Thoracic aorta (tissue), 2 donors: ENCODE measurements around the gene KRTAP4-3. TPM values are rescaled to one million over a fixed set of nuclear protein-coding genes. Genes with fewer than 3 reads are reported as not detected.

Experiments used
- ATAC-seq: fragments of 150-250 bp; one replicate; pipeline ENCODE4 v1.8.0; 2017; ENCODE audit warnings: low read depth; ENCODE audit not compliant: insufficient number of reproducible peaks, low FRiP score
- DNase-seq: peaks from one replicate; pipeline ENCODE4 v3.0.0-alpha.2; 2020; ENCODE audit warnings: low spot score
- H3K27ac ChIP-seq, 2 donors: fragments of 200-600 bp; sonication (generic); 1 replicate in 1 of 2; 2 replicates in 1 of 2; pipeline ENCODE4 v1.5.1; 2016; ENCODE audit warnings: mild to moderate bottlenecking in 2 of 2, moderate library complexity in 2 of 2
- H3K27me3 ChIP-seq: fragments of 200-600 bp; sonication (generic); replicated peaks from 2 replicates; pipeline ENCODE4 v1.6.0; 2016; ENCODE audit warnings: mild to moderate bottlenecking; ENCODE audit not compliant: insufficient read depth
- H3K36me3 ChIP-seq: fragments of 200-600 bp; sonication (generic); one replicate; pipeline ENCODE4 v1.5.1; 2016
- H3K4me1 ChIP-seq, 2 donors: fragments of 200-600 bp; sonication (generic); 1 replicate in 1 of 2; 2 replicates in 1 of 2; pipeline versions ENCODE4 v1.5.1 to v1.6.0; 2016; ENCODE audit warnings: low read depth in 2 of 2, mild to moderate bottlenecking in 1 of 2; ENCODE audit not compliant: control insufficient read depth in 1 of 2
- H3K4me3 ChIP-seq: fragments of 200-600 bp; sonication (generic); 2 replicates; pipeline ENCODE4 v1.5.1; 2016; ENCODE audit warnings: mild to moderate bottlenecking
- H3K9me3 ChIP-seq: fragments of 200-600 bp; sonication (generic); 2 replicates; pipeline ENCODE4 v1.5.1; 2016
- total RNA-seq, 2 donors: library from RNA; depleted of rRNA; stranded (reverse); fragments of >200 nt; gene quantifications; one replicate each; pipeline versions ENCODE4 v1.1.0 to v1.2.3, GENCODE V29; 2016
- TF ChIP-seq, protein P1 (sequence below): fragments of 200-600 bp; sonication (generic); IDR thresholded peaks from one replicate; pipeline ENCODE4 v1.5.1; 2019; ENCODE audit warnings: antibody characterized with exemption

The KRTAP4-3 gene
- total RNA-seq, 2 donors from 2014 or later: not detected

DNA sequence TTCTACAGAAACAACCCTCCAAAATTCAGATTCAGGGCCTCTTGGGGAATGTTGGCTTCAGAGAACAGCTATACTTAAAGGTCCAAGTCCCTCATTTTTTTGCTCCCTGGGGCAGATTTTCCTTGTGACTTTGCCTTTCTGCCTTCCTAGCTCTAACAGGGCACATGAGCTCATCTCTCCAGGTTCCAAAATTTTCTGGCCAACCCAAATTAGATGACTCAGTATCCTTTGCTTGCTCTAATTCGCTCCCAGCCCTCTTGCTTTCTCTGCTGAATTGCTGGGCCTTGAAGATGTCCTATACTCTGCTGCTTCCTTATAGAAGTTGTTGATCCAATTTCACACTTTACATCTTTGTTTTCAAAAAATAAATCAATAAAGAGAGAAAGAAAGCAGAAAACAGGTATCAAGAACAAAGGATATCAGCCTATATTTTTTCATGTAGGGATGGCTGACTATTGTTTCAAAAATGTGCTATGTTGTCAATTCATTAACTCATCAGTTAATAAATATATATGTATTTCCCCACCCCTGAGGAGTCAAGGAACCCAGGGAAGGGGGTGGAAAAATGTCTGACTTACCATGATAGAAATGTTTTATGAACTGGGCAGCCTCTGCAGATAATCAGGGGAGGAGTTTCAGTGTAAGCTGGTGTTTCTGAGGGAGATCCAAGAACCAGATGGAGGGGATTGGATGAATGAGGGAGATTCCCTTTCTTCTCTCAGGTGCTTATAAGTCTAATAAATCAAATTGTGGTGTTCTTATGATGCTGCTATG is 11.0 kb upstream of the KRTAP4-3 start:
- ATAC-seq (peak; percentile 82), DNase-seq (no peak)
- Histone ChIP-seq H3K4me1 (peaks cover 0 to 14% of the 10 kb centered on the region in 2 donors), H3K27me3 (no peaks in the 10 kb centered on the region), H3K27ac (no peak overlapping the region), H3K4me3 (no peak overlapping the region), H3K36me3 (no peaks in the 10 kb centered on the region), H3K9me3 (no peaks in the 10 kb centered on the region)
- TF ChIP-seq, protein P1, sequence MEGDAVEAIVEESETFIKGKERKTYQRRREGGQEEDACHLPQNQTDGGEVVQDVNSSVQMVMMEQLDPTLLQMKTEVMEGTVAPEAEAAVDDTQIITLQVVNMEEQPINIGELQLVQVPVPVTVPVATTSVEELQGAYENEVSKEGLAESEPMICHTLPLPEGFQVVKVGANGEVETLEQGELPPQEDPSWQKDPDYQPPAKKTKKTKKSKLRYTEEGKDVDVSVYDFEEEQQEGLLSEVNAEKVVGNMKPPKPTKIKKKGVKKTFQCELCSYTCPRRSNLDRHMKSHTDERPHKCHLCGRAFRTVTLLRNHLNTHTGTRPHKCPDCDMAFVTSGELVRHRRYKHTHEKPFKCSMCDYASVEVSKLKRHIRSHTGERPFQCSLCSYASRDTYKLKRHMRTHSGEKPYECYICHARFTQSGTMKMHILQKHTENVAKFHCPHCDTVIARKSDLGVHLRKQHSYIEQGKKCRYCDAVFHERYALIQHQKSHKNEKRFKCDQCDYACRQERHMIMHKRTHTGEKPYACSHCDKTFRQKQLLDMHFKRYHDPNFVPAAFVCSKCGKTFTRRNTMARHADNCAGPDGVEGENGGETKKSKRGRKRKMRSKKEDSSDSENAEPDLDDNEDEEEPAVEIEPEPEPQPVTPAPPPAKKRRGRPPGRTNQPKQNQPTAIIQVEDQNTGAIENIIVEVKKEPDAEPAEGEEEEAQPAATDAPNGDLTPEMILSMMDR: no peak

DNA sequence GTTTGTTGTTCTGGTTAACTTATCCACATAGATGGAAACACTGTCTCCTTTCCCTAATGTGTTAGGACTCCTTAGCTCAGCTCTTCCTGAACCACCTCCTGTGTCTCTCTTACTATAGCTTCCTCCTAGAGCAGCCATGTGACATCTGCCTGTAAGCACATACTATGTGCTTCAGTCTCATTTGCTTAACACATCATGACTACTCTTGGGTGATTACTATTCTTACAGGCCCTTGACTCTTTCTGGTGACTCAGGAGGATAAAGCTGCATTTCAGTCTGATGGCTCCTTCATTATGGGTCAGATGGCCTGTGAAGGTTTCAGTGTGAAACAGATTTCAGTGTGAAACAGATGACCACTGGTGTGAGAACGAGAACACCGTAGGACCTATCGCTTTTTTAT is 10.3 kb upstream of the KRTAP4-3 start:
- TF ChIP-seq, protein P1: no peak
- Histone ChIP-seq H3K4me3 (no peak overlapping the region), H3K36me3 (no peaks in the 10 kb centered on the region), H3K4me1 (peaks cover 0 to 14% of the 10 kb centered on the region in 2 donors), H3K27ac (no peak overlapping the region), H3K9me3 (no peaks in the 10 kb centered on the region), H3K27me3 (no peaks in the 10 kb centered on the region)
- ATAC-seq (no peak), DNase-seq (no peak)

DNA sequence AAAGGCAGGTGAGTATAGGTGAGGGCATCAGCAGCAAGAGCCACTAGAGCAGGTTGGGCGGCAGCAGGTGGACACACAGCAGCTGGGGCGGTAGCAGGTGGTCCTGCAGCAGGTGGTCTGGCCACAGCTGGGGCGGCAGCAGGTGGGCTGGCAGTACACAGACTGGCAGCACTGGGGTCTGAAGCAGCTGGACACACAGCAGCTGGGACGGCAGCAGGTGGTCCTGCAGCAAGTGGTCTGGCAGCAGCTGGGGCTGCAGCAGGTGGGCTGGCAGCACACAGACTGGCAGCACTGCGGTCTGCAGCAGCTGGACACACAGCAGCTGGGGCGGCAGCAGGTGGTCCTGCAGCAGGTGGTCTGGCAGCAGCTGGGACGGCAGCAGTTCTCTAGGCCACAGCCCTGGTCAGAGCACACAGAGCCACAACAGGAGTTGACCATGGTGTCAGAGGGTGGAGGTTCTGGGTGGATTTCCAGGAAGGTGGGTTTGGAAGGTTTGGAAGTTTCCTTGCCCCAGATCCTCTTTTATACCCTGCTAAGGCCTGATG is 9.8 kb upstream of the KRTAP4-3 start, which contains the start of gene KRTAP4-2:
Gene KRTAP4-2 (minus strand): TSS at position 495 of the 545 bp plus-strand sequence. CDS start 57 bp downstream, at position 438.
- peaks cover 0 to 14% of the 10 kb centered on the region in 2 donors for H3K4me1 ChIP-seq
- ATAC-seq (no peak), DNase-seq (no peak)
- no peak within 1 kb of the TSS for H3K4me3 ChIP-seq
- TF ChIP-seq, protein P1: no peak
- H3K27ac ChIP-seq: no peak within 1 kb of the TSS
- no peaks in the 10 kb centered on the region for H3K9me3 ChIP-seq
- H3K36me3 ChIP-seq: no peaks in the 10 kb centered on the region
- H3K27me3 ChIP-seq: no peaks in the 10 kb centered on the region

DNA sequence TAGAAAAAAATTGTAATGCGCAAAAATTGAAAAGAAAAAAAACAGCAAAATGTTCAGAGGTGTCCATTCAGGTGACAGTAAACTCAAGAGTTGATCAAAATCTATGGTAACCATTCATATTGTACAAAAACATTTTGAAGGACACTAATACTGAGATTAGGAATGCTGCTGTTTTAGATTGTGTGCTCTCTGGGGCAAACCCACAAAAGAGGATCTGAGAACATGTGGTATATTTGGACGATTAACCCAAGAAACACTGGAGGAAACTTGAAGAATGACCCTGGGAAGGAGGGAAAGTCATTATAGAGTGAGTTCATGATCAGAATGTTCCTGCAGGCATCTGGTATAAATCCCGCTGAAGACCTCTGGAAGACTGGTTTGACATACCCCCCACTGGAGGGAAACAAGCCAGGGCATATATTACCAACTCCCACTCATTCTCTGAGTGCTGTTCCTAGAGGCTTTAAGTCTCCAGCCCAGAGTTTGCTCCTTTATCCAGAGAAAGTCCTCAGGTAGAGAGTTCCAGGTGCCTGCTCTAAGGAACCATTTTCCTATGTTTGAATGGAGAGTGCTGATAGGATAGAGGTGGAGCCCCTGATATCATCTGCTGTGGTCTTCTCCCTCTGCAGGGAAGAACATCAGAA is 8.8 kb upstream of the KRTAP4-3 start:
- ATAC-seq (no peak), DNase-seq (no peak)
- H3K27me3 ChIP-seq: no peaks in the 10 kb centered on the region
- H3K27ac ChIP-seq: no peak overlapping the region
- H3K4me1 ChIP-seq: peaks cover 0 to 14% of the 10 kb centered on the region in 2 donors
- TF ChIP-seq, protein P1: no peak
- H3K4me3 ChIP-seq: no peak overlapping the region
- no peaks in the 10 kb centered on the region for H3K36me3 ChIP-seq
- no peaks in the 10 kb centered on the region for H3K9me3 ChIP-seq

DNA sequence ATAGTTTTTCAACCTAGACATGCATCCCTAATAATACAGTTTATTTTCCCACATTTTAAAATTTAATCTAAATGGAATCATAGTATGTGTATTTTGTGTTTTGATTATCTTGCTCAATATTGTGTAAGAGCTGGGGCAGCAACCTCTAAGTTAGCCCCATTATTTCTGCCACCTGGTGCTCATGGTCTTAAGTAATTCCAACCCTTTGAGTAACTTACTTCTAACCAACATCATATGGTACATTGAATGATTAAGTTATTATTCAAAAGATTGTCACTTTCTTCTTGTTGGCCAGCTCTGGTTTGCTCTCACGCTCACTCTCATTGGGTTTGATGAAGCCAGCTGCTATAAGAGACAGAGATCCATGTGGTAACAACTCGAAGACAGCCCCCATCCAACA is 3.9 kb upstream of the KRTAP4-3 start:
- no peak for DNase-seq
- Histone ChIP-seq H3K36me3 (no peaks in the 10 kb centered on the region), H3K27me3 (no peaks in the 10 kb centered on the region), H3K4me3 (no peak overlapping the region), H3K4me1 (no peaks in the 10 kb centered on the region), H3K9me3 (no peaks in the 10 kb centered on the region), H3K27ac (no peak overlapping the region)
- TF ChIP-seq, protein P1: no peak
- ATAC-seq: no peak
